ENCODE results near the gene SGO1. TPM values are rescaled to one million over a fixed set of nuclear protein-coding genes. Genes with fewer than 3 reads are reported as not detected.

Gene SGO1
- total and polyA plus RNA-seq, 9 donors = 0.10 to 1.2 (median 0.33) TPM

GRCh38 chr3:20136231-20136630, 49.8 kb downstream of the SGO1 start:
- Histone ChIP-seq H3K9me3 (no peaks in the 10 kb centered on the region), H3K4me1 (ENCODE audit: insufficient read depth) (no peaks in the 10 kb centered on the region), H3K4me3 (no peak overlapping the region), H3K27me3 (no peaks in the 10 kb centered on the region), H3K27ac (no peak overlapping the region), H3K36me3 (no peaks in the 10 kb centered on the region)
- intact Hi-C loops (cut with DNase I) = no loop called here
- TF ChIP-seq POLR2A (IDR thresholded peaks at IDR 0.05) (no peak), EP300 (IDR thresholded peaks at IDR 0.05) (no peak), CTCF (IDR thresholded peaks at IDR 0.05) (no peak)
- no peak for DNase-seq
- 67 to 71% (median 68%) methylated on average over 1 of the region's 1 CpG for WGBS, 3 donors

GRCh38 chr3:20130106-20130505, 55.9 kb downstream of the SGO1 start:
- Histone ChIP-seq H3K27ac (no peak overlapping the region), H3K4me1 (ENCODE audit: insufficient read depth) (no peaks in the 10 kb centered on the region), H3K4me3 (no peak overlapping the region), H3K36me3 (no peaks in the 10 kb centered on the region), H3K27me3 (no peaks in the 10 kb centered on the region), H3K9me3 (no peaks in the 10 kb centered on the region)
- WGBS, 3 donors = 64 to 71% (median 71%) methylated on average over 7 of the region's 7 CpGs
- intact Hi-C loops (cut with DNase I) = no loop called here
- no peak for DNase-seq
- TF ChIP-seq POLR2A (IDR thresholded peaks at IDR 0.05) (no peak), CTCF (IDR thresholded peaks at IDR 0.05) (no peak), EP300 (IDR thresholded peaks at IDR 0.05) (no peak)

- Histone ChIP-seq H3K4me3 (no peak overlapping the region), H3K27me3 (no peaks in the 10 kb centered on the region), H3K9me3 (no peaks in the 10 kb centered on the region), H3K27ac (no peak overlapping the region), H3K36me3 (no peaks in the 10 kb centered on the region), H3K4me1 (ENCODE audit: insufficient read depth) (no peaks in the 10 kb centered on the region)
- WGBS, 3 donors = 46 to 76% (median 55%) methylated on average over 2 of the region's 2 CpGs
- no peak for TF ChIP-seq CTCF (IDR thresholded peaks at IDR 0.05)
- no peak for TF ChIP-seq POLR2A (IDR thresholded peaks at IDR 0.05)
- no peak for TF ChIP-seq EP300 (IDR thresholded peaks at IDR 0.05)
- no peak for DNase-seq
- intact Hi-C loops (cut with DNase I) = no loop called here
These were observed 57.6 kb downstream of the SGO1 start for GRCh38 chr3:20128358-20128757.

GRCh38 chr3:20125897-20126296, 60.1 kb downstream of the SGO1 start:
- Histone ChIP-seq H3K27me3 (no peaks in the 10 kb centered on the region), H3K9me3 (no peaks in the 10 kb centered on the region), H3K4me1 (ENCODE audit: insufficient read depth) (no peaks in the 10 kb centered on the region), H3K4me3 (no peak overlapping the region), H3K27ac (no peak overlapping the region), H3K36me3 (no peaks in the 10 kb centered on the region)
- no peak for TF ChIP-seq EP300 (IDR thresholded peaks at IDR 0.05)
- TF ChIP-seq POLR2A (IDR thresholded peaks at IDR 0.05) = no peak
- no peak for TF ChIP-seq CTCF (IDR thresholded peaks at IDR 0.05)
- intact Hi-C loops (cut with DNase I) = no loop called here
- WGBS, 3 donors = 89 to 91% (median 89%) methylated on average over 10 of the region's 10 CpGs
- DNase-seq = no peak

- intact Hi-C loops (cut with DNase I) = no loop called here
- WGBS, 3 donors = 93 to 98% (median 97%) methylated on average over 4 of the region's 4 CpGs
These were observed 60.7 kb downstream of the SGO1 start for GRCh38 chr3:20125289-20125688.

More at GRCh38 chr3:20125289-20125688, 60.7 kb downstream of the SGO1 start:
- no peak for TF ChIP-seq CTCF (IDR thresholded peaks at IDR 0.05)
- TF ChIP-seq EP300 (IDR thresholded peaks at IDR 0.05) = no peak
- no peak for TF ChIP-seq POLR2A (IDR thresholded peaks at IDR 0.05)
- Histone ChIP-seq H3K9me3 (no peaks in the 10 kb centered on the region), H3K27ac (no peak overlapping the region), H3K4me3 (no peak overlapping the region), H3K36me3 (no peaks in the 10 kb centered on the region), H3K27me3 (no peaks in the 10 kb centered on the region), H3K4me1 (ENCODE audit: insufficient read depth) (peaks cover 2% of the 10 kb centered on the region)
- DNase-seq = no peak
